WERI-Rb-1 (cell line): Measurements from ENCODE around the gene PRR9.
A peak's percentile ranks its signal among the peaks of the same experiment; 100 is the strongest.
"Not testable (repeated sequence)": the region's sequence is repeated elsewhere in the genome, so short reads cannot be mapped to it uniquely, and the experiment has no call there.

Source experiments
- DNase-seq: peaks from one replicate; pipeline ENCODE4 v3.0.0-alpha.2; 2020
- H3K27ac ChIP-seq: fragments of 250-450 bp; sonication (Bioruptor Pico); 2 replicates; pipeline ENCODE4 v1.5.1; 2020; ENCODE audit warnings: mild to moderate bottlenecking, moderate library complexity
- H3K27me3 ChIP-seq: fragments of 250-450 bp; sonication (Bioruptor Pico); 2 replicates; pipeline ENCODE4 v1.5.1; 2021; ENCODE audit warnings: mild to moderate bottlenecking, low read depth, moderate library complexity; ENCODE audit not compliant: insufficient read depth, severe bottlenecking
- H3K36me3 ChIP-seq: fragments of 250-450 bp; sonication (Bioruptor Pico); 2 replicates; pipeline ENCODE4 v1.5.1; 2020; ENCODE audit warnings: mild to moderate bottlenecking, moderate library complexity
- H3K4me3 ChIP-seq: 2 replicates; pipeline ENCODE4 v1.5.1; 2011; ENCODE audit warnings: low read depth, mild to moderate bottlenecking, control low read depth, low read length
- H3K9me3 ChIP-seq: fragments of 250-450 bp; sonication (Bioruptor Pico); 2 replicates; pipeline ENCODE4 v1.5.1; 2021; ENCODE audit warnings: mild to moderate bottlenecking, moderate library complexity; ENCODE audit not compliant: severe bottlenecking
- CTCF ChIP-seq: IDR thresholded peaks from 2 replicates; pipeline ENCODE4 v1.5.1; 2011; ENCODE audit warnings: low read depth, mild to moderate bottlenecking, control low read depth, inconsistent platforms, low read length

Gene PRR9, protein sequence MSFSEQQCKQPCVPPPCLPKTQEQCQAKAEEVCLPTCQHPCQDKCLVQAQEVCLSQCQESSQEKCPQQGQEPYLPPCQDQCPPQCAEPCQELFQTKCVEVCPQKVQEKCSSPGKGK

GRCh38 chr1:153217212-153217611, at the start of gene PRR9:
TSS of gene PRR9 (plus strand) at chr1:153217584. CDS start at chr1:153218145, 561 bp downstream.
- TF ChIP-seq CTCF = no peak
- H3K27ac ChIP-seq = no peak within 1 kb of the TSS
- no peaks in the 10 kb centered on the region for H3K9me3 ChIP-seq
- no peaks in the 10 kb centered on the region for H3K36me3 ChIP-seq
- no peak for DNase-seq
- H3K4me3 ChIP-seq = no peak within 1 kb of the TSS
- H3K27me3 ChIP-seq = no peaks in the 10 kb centered on the region

GRCh38 chr1:153168686-153169085, 48.7 kb upstream of the PRR9 start:
- no peak for DNase-seq
- no peaks in the 10 kb centered on the region for H3K27me3 ChIP-seq
- TF ChIP-seq CTCF = no peak
- H3K27ac ChIP-seq = no peak overlapping the region
- H3K9me3 ChIP-seq = peaks cover 4% of the 10 kb centered on the region
- H3K36me3 ChIP-seq = no peaks in the 10 kb centered on the region
- H3K4me3 ChIP-seq = no peak overlapping the region

- no peak overlapping the region for H3K4me3 ChIP-seq
- H3K27me3 ChIP-seq = no peaks in the 10 kb centered on the region
- H3K27ac ChIP-seq = no peak overlapping the region
- TF ChIP-seq CTCF = no peak
- H3K36me3 ChIP-seq = no peaks in the 10 kb centered on the region
- H3K9me3 ChIP-seq = peaks cover 11% of the 10 kb centered on the region
- no peak for DNase-seq
Measured at GRCh38 chr1:153174624-153175023, 42.8 kb upstream of the PRR9 start.

DNA sequence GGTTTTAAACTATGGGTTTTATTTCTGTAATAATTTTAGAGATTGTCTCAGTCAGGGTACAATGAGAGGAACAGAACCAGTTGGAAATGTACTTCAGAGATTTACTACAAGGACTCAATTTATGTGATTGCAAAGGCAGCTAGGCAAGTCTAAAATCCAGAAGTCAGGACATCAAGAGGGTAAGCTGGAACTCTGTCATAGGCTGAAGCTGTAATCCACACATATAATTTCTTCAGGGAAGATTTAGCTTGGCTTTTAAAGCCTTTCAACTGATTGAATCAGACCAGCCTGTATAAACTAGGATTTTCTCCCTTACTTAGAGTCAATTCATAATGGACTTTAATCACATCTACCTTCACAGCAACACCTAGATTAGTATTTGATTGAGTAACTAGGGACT, 38.5 kb upstream of the PRR9 start:
- Histone ChIP-seq H3K36me3 (no peaks in the 10 kb centered on the region), H3K27ac (peak overlapping the region; percentile 79), H3K4me3 (peak overlapping the region; percentile 17; the same call in 1 of the 2 replicates), H3K9me3 (peaks cover 14% of the 10 kb centered on the region), H3K27me3 (no peaks in the 10 kb centered on the region)
- TF ChIP-seq CTCF = no peak
- DNase-seq = peak; percentile 80

DNA sequence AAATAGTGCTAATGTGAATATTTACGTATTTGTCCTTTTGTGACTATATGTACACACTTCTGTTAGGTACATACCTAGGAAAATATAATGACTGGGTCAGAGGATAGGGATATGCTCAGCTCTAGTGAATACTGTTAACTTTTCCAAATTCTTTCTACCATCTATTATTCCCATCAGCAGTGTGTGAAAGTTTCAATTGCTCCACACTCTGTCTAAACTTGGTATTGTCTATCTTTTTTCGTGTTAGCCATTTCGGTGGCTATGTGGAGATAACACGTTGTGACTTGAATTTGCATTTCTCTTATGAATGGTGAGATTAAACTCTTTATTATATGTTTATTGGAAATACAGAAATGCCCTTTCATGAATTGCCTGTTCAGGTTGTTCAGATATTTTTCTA, 36.8 kb upstream of the PRR9 start:
- DNase-seq = no peak
- no peaks in the 10 kb centered on the region for H3K36me3 ChIP-seq
- H3K4me3 ChIP-seq = no peak overlapping the region
- H3K27ac ChIP-seq = peak overlapping the region; percentile 24
- TF ChIP-seq CTCF = no peak
- H3K9me3 ChIP-seq = peaks cover 18% of the 10 kb centered on the region
- H3K27me3 ChIP-seq = no peaks in the 10 kb centered on the region

DNA sequence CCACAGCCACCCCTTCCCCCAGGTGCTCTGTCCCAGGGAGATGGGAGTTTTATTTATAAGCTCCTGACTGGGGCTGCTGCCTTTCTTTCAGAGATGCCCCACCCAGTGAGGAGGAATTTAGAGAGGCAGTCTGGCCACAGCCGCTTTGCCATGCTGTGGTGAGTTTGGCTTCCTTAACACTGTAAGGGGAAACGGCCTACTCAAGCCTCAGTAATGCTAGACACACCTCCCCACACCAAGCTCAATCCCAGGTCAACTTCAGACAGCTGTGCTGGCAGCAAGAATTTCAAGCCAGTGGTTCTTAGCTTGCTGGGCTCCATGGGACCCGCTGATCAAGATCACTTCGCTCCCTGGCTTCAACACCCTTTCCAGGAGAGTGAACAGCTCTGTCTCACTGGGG, 29.1 kb upstream of the PRR9 start:
- not testable (repeated sequence) for H3K27me3 ChIP-seq, H3K4me3 ChIP-seq, H3K36me3 ChIP-seq, DNase-seq, H3K27ac ChIP-seq
- H3K9me3 ChIP-seq = peaks cover 13% of the 10 kb centered on the region
